ENCODE measurements around the gene RGL4.

RGL4 gene

DNA sequence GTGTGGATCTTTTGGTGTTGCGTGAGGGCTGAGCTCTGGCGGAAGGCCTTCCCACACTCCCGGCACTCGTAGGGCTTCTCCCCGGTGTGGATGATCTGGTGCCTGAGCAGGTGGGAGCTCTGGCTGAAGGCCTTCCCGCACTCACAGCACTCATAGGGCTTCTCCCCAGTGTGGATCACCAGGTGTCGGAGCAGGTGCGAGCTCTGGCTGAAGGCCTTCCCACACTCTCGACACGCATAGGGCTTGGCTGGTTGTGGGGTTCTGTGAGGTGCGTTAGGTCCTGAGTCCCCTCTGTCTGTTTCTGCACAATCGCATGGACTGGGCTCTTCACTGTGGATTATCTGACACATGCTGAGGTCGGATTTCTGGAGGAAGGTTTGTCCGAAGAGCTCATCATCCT is 53.7 kb downstream of the RGL4 start:
- no peak for DNase-seq

DNA sequence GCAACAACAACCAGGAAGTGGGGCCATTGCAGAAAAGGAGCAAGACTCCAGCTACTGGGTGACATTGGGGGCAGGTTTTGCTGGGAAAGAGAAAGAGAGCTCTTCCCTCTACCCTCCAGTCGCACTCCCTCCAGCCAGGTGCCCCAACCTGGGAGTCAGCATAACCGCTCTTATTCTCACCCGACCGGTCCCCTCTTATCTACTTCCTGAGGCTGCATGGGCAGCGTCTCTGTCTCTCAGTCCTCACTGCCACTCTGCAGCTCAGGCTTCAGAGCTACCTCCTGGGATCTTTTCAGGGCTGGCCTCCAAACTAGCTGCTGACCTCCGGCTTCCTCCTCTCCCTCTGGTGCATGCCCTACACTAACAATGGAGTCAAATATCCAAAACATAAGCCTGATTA is 55.0 kb downstream of the RGL4 start:
- DNase-seq = no peak

Measured in T-helper 1 cell (primary cell).